ENCODE data around the gene YWHAQ.

Gene YWHAQ

DNA sequence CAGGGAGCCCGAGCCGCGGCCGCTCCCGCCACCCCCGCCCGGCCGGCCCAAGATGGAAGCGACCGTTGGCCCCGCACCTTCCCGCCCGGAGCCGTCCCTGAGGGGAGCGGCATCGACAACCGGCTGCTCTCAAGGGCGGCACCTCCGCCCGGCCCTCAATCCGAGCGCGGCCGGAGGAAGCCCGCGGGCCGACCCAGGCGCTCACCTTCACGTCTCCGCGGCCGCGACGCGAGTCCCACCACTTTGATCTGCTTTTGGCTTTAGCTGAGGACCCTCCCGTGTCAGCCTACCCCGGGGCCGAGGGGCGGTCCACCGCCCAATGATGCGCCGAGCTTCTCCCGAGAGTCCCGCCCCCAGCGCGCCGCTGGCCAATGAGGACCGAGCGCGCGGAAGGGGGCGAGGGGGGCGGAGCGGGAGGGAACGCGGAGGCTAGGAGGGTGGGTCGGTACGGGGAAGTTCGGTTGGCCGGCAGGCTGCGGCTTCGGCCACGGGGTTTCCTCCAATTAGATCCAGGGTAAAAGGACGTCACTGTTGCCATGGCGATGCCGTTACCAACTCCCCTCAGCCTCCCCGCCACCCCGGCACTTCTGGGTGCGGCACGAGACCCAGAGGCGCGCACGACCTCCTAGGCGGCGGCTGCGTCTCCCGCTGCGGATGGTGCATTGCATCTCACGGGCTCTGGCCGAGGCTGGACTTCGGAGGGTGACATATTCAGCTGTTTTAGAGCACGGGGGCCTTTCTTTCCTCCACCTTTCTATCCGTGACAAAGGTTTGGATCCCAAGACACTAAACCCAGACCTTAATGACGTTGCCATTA lies at the start of gene YWHAQ:
Gene YWHAQ (minus strand): TSS at position 262 of the 817 bp plus-strand sequence. CDS start 545 bp downstream, outside the sequence.
- DNase-seq, result peak; percentile 99

DNA sequence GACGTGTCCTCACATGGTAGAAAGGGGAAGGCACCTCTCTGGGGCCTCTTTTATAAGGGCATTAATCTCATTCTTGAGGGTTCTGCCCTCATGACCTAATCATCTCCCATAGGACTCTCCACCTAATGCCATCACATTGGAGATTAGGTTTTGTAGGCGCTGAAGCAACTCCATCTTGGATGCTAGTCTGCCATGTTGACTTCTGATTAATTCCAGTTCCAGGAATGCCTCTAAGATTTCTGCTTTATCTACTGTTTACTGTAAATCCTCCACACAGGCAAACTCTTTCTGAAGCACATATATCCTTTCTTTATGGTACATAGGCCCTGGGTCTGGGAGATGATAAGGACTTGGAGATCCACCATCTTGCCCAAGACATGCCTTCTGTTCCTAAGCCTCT lies 49.3 kb upstream of the YWHAQ start:
- DNase-seq, result no peak

DNA sequence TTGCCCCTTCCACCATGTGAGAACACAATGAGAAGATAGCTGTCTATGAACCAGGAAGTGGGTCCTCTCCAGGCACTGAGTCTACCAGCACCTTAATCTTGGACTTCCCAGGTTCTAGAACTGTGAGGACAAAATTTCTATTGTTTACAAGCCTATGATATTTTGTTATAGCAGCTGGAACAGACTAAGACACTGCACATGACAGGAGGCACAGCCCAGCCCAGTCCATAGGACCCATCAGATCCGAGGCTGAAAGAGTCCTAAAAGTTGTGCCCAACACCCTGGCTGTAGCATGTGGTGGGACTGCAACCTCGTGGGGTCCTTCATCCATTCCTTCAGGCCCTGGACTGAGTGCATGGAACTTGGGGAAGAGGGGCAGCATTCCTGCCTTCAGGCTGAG lies 48.4 kb upstream of the YWHAQ start:
- DNase-seq, result no peak

GRCh38 chr2:9678544-9678943 lies 47.7 kb upstream of the YWHAQ start:
- no peak for DNase-seq

- peak; percentile 11 for DNase-seq
Measured at GRCh38 chr2:9675415-9676351, 44.9 kb upstream of the YWHAQ start.

- no peak for DNase-seq
Measured at GRCh38 chr2:9674891-9675414, 44.2 kb upstream of the YWHAQ start.

DNA sequence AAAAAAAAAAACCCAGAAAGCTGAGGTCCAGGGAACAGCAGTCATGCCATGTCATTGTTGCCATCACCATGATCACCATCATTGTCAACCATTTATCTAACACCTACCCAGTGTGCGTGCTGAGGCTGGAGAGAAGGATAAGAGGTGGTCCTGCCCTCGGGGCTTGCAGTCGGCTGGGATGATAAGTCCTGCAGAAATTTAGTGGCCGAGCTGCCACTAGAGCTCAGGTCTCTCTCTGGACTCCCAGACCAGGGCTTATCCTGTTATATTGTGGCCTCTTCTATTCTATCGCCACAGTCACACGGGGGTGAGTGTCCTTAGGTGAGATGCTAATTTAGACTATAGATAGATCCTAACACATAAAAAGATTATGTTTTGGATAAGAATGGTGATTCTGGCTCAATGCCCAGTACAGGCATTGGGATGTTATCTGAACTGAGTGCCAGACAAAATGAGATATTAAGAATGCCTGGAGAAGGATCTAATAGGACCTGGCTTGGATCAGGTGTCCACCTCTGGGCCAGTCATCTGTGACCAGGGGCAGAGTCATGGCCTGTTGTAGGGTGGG lies 43.2 kb upstream of the YWHAQ start:
- no peak for DNase-seq

DNA sequence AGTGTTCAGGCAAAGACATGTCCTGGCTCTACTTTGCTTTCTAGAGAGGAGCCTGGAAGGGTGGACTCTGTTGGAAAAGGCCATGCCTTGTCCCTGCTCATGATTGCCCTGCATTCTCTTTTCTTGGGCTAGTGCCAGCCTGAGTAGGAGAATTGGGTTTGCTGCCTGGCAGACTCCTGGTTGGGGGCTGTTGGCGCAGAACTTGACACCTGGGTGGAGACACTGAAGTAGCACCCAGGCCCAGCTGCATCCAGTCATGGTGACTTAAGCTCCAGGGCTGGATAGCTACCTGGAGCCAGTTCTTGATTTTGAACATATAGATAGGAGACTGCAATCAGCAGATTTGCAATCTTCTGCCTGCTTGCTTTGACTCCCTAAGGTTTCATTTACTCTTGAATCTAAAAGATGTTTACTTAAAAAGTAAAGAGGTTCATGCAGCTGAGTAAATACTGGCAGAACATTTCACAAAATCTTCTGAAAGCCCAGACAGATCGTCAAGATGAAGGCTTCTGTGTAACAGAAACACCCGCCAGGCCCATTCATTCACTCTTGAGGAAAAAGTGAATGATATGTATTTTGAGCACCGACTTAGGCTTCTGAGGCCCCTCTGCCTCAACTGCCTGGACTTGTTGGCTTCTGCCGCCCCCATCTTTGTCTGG lies 38.0 kb upstream of the YWHAQ start:
- DNase-seq, result peak; percentile 64

- no peak for DNase-seq
Measured at GRCh38 chr2:9667826-9668225, 37.0 kb upstream of the YWHAQ start.

DNA sequence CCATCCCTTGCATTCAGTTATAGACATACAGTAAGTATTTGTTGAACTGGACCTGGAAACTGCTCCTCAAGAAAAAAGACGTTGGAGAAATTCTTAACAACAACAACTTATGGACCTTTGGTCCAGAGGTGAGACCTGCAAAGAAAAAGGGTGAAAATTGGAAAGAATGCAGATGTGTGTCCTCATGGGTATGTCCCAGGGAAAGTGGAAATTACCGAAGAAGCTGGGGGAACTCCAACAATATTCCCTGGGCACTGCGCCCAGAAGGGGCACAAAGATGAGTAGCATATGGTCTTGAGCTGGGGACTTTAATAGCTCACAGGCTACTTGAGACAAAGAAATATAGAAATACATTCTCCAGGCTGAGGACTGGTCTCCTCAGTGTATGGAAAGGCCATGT lies 35.5 kb upstream of the YWHAQ start:
- DNase-seq, result no peak

- DNase-seq, result no peak
Measured at GRCh38 chr2:9665898-9666297, 35.1 kb upstream of the YWHAQ start.

DNA sequence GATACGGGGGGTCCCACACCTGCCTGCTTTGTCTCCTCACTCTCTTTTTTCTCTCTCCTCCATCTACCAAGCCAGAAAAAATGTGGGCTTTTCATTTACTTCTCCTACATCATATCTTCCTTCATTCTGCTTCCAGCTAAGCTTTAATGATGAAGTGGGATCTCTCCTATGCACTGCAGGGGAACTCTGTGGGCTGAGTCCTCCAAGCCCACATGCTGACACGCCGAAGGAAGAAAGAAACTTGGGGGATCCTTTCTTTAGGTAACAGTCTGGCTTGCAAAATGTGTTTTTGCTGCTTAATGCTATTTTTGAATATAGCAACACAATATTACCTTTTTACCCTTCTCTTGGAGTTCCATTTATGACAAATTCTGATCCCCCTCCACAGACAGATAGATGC lies 33.6 kb upstream of the YWHAQ start:
- no peak for DNase-seq

GRCh38 chr2:9663008-9663879 lies 32.4 kb upstream of the YWHAQ start:
- DNase-seq, result no peak

GRCh38 chr2:9661261-9661660 lies 30.5 kb upstream of the YWHAQ start:
- DNase-seq, result no peak

DNA sequence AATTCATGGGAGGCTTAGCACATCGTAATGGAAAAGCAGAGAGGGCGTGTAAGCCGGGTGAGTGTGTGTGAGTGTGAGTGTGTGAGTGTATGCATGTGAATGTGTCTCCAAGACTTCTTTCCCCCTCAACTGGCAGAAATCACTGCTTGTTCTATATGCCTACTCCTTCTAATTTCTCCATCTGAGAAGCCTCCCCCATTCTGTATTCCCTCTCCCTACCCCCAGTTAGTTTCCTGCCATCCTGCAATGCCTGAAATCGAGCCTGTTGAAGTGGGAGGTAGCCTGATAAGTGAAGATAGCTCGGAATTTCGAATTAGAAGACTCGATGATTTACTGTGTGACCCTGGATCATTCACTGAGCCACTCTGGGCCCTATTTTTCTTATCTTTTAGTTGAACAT lies 30.0 kb upstream of the YWHAQ start:
- no peak for DNase-seq

DNA sequence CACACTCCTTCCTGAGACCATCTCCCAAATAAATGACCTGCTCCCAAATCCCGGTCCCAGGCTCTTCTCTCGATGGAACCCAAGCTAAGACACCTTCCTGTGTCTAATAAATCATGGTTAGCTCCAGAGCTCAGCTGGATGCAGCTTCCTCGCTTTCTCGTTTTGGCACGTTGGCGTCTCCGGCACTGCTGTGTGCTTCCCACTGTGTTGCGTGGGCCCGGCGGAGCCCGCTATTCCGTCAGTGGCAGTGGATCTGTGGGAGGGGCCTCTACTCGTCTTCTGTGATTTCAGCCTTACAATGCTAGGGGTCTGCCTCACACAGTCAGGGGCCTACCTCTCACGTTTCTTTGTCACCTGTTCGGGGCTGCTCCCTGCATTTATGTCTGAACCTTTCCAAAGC lies 29.4 kb upstream of the YWHAQ start:
- DNase-seq, result no peak

DNA sequence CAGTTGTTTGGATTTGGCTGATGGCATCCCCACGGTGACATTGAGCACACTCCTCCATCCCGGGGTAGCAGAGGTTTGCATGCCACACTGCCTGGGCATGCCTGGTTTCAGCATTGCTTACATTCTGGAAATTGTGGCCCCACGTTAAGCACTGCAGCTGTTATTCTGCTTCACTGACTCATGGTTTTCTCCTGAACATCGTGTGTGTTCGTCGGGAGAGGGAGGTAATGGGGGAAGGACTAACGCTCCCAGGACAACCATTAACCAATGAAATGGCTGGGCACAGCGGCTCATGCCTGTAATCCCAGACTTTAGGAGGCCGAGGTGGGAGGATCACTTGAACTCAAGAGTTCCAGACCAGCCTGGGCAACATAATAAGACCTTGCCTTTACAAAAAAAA lies 28.2 kb upstream of the YWHAQ start:
- peak; percentile 13 for DNase-seq

DNA sequence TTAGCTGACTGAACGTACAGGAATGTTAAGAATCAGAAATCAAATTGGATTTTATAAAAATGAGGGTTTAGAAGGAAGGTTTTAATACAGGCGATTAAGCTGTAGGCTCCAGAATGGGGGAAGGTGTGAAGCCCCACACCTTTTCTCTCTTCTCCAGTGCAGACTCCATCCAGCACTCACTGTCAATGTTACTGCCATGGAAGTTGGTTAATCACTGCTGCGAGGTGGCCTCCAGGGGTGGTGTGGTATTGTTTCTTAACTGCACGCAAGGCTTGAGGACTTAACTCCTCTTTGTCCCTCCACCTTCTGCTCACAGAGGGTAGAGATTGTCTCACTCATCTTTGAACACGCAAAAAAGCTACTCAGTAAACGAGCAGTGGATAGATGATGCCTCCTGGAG lies 26.9 kb upstream of the YWHAQ start:
- no peak for DNase-seq

DNA sequence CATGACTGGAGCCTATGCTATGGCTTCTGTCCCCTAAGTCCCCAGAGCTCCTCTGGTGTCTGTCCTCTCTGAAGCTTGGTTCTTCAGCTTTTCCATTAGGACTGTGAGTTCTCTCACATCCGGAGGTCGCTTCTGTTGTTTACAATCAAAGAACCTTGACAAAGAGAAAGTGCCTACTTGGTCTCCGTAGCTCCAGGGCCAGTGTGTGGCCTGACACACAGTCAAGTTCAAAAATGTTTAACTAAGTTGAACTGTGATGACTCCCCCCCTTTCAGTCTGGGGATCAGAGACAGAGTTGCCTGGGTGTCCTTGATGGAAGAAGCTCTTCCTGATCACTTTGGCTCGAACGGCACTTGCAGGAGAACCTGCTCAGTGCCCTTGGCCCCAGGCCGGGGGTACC lies 26.3 kb upstream of the YWHAQ start:
- no peak for DNase-seq

DNA sequence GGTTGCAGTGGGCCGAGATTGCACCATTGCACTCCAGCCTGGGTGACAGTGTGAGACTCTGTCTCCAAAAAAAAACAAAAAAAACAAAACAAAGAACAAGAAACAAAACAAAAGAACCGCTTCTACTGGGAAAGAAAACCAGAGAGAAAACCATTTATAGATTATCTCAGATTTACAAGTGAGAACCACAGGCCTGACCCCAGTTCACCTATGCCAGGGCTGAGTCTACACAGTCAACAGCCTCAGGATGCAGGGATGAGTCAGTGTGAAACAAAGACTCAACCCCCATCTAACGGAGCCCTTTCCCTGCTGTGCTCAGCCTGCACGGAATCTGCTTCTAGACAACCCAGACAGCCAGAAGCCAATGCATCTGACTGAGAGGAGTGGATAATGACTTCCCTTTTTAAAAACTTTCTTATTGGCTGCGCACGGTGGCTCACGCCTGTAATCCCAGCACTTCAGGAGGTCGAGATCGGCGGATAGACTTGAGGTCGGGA lies 25.5 kb upstream of the YWHAQ start:
- DNase-seq, result no peak

DNA sequence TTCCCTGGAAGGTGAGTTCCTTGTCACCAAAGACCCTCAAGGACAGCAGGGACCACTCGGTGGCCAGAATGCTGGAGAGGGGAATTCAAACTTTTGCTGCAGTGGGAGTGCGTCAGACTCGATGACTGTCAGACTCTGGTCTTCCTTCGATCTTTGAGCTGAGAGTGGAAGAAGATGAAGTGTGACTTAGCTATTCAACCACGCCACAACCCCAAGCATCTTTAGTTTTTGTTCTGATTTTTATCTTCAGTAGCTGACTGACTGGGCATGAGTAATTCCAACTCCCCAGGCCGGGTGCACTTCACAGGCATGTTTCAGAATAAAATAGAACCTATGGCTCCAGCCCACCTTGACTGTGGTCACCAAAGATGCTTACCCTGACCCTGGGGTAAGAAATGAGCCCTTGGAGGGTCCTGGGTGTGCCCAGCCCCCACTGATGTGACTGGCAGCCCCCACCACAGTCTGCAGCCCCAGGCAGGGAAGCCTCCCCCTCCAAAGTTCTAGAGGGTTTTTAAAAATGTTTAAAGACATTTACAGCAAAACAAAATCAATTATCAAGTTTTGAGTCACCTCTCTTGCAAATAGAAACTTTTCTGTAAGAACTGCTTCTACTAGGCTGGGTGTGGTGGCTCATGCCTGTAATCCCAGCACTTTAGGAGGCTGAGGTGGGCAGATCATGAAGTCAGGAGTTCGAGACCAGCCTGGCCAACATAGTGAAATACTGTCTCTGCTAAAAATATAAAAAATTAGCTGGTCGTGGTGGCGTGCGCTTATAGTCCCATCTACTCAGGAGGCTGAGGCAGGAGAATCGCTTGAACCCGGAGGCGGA lies 24.9 kb upstream of the YWHAQ start:
- DNase-seq, result no peak
